Left lung (tissue), 10 donors: ENCODE measurements around the gene CAPZA3. TPM values are rescaled to one million over a fixed set of nuclear protein-coding genes. Genes with fewer than 3 reads are reported as not detected.
"Not testable (repeated sequence)": the region's sequence is repeated elsewhere in the genome, so short reads cannot be mapped to it uniquely, and the experiment has no call there.

Experiments
- ATAC-seq: fragments of 200-7000 bp; cut with Tn5 transposase; one replicate; pipeline ENCODE4 v1.9.1; 2020; ENCODE audit warnings: moderate library complexity
- DNase-seq, 4 donors: peaks; one replicate each; pipeline ENCODE4 v3.0.0-alpha.2; 2013 to 2020
- H3K27ac ChIP-seq, 2 donors: fragments of 200-600 bp; sonication (generic) in 1 of 2; one replicate each; pipeline versions ENCODE4 v1.5.0 to v1.8.0; 2020 to 2021
- H3K27me3 ChIP-seq, 2 donors: fragments of 200-600 bp; sonication (generic) in 1 of 2; one replicate each; pipeline versions ENCODE4 v1.5.0 to v1.8.0; 2020 to 2021
- H3K36me3 ChIP-seq, 2 donors: fragments of 200-600 bp; sonication (generic) in 1 of 2; one replicate each; pipeline versions ENCODE4 v1.5.0 to v1.8.0; 2020 to 2021
- H3K4me1 ChIP-seq, 2 donors: fragments of 200-600 bp; one replicate each; pipeline ENCODE4 v1.8.0; 2021
- H3K4me3 ChIP-seq, 2 donors: fragments of 200-600 bp; sonication (generic) in 1 of 2; one replicate each; pipeline versions ENCODE4 v1.5.0 to v1.8.0; 2020 to 2021; ENCODE audit warnings: mild to moderate bottlenecking in 1 of 2
- H3K9me3 ChIP-seq, 2 donors: fragments of 200-600 bp; sonication (generic) in 1 of 2; one replicate each; pipeline versions ENCODE4 v1.5.0 to v1.8.0; 2020 to 2021
- CTCF ChIP-seq, 2 donors: fragments of 200-600 bp; sonication (generic) in 1 of 2; IDR thresholded peaks; one replicate each; pipeline versions ENCODE4 v1.5.0 to v1.8.0; 2021; ENCODE audit warnings: antibody characterized with exemption in 2 of 2
- intact Hi-C, 2 donors: fragments of 100-400 bp; cut with DNase I; formaldehyde crosslinking; loops; one replicate each; pipeline versions ENCODE4 v1.11.2 to v1.14.2; 2022
- polyA plus RNA-seq, 6 donors: library from polyadenylated mRNA; unstranded; fragments of 120-200 nt; gene quantifications; one replicate each; pipeline ENCODE4 v1.2.1, GENCODE V29; 2013; ENCODE audit not compliant: insufficient read length in 6 of 6
- total RNA-seq, 2 donors: library from RNA; stranded (reverse); fragmentation: NEBNext Ultra II Directional; extraction: Animal tissue kit (Norgen Biotek cat#: 25700); gene quantifications; one replicate each; pipeline ENCODE4 v1.2.1, GENCODE V29; 2021
- donor health status: DM: no; HTN: yes; CAD: no.
- donor health status: DM: no; HTN: no; CAD: no.

Gene CAPZA3
- total and polyA plus RNA-seq, 8 donors, result 0.46 to 2.1 (median 1.3) TPM; not detected in 2

GRCh38 chr12:18782827-18783226 is 44.9 kb downstream of the CAPZA3 start:
- DNase-seq, result no peak
- Histone ChIP-seq H3K27ac (no peak overlapping the region), H3K4me1 (no peaks in the 10 kb centered on the region), H3K4me3 (no peak overlapping the region), H3K27me3 (no peaks in the 10 kb centered on the region), H3K36me3 (no peaks in the 10 kb centered on the region), H3K9me3 (peaks cover 0 to 22% of the 10 kb centered on the region in 2 donors)
- no peak for TF ChIP-seq CTCF (IDR thresholded peaks at IDR 0.05)
- no peak for ATAC-seq
- intact Hi-C loops, result no loop called here

GRCh38 chr12:18785465-18785864 is 47.5 kb downstream of the CAPZA3 start:
- H3K9me3 ChIP-seq, result peaks cover 0 to 18% of the 10 kb centered on the region in 2 donors
- H3K4me3 ChIP-seq, DNase-seq, H3K4me1 ChIP-seq, ATAC-seq, H3K27ac ChIP-seq, H3K36me3 ChIP-seq, H3K27me3 ChIP-seq, intact Hi-C loops: not testable (repeated sequence)

Other genes starting within 250 kb of the CAPZA3 start
- gene PLCZ1, start 107 bp upstream of the CAPZA3 start, total RNA-seq, result not detected
- 1 to 10 TPM; 1.5 to 3.0 (median 2.2) TPM for gene PLCZ1, start 107 bp upstream of the CAPZA3 start, polyA plus RNA-seq